CD8-positive, alpha-beta memory T cell (primary cell): ENCODE results near the gene SPIN1. TPM values are rescaled to one million over a fixed set of nuclear protein-coding genes. Genes with fewer than 3 reads are reported as not detected.

Experiments used
- CTCF ChIA-PET: fragments of 350-600 bp; sonication (Branson Sonifier 250); formaldehyde crosslinking; loops from one replicate; lab custom pipeline; 2021; ENCODE audit warnings: antibody characterized with exemption; lab: Charles Lee
- POLR2A ChIA-PET: fragments of 350-600 bp; sonication (Branson Sonifier 250); formaldehyde crosslinking; loops from one replicate; lab custom pipeline; 2021; ENCODE audit warnings: antibody characterized with exemption; lab: Charles Lee
- DNase-seq, 5 donors: peaks; one replicate each; pipeline versions ENCODE4 v3.0.0 to v3.0.0-alpha.2; 2020 to 2022; ENCODE audit warnings: mixed read lengths in 1 of 5
- H3K27ac ChIP-seq: one replicate; pipeline ENCODE4 v1.7.0; 2013; ENCODE audit warnings: low read depth, mild to moderate bottlenecking, low read length, moderate library complexity
- H3K27me3 ChIP-seq: 2 replicates; pipeline ENCODE4 v1.7.0; 2013; ENCODE audit warnings: low read length, mild to moderate bottlenecking; ENCODE audit not compliant: insufficient read depth, poor library complexity, severe bottlenecking
- H3K36me3 ChIP-seq: 2 replicates; pipeline ENCODE4 v1.7.0; 2013; ENCODE audit warnings: mild to moderate bottlenecking, low read length, moderate library complexity; ENCODE audit not compliant: insufficient read depth
- H3K4me1 ChIP-seq: 2 replicates; pipeline ENCODE4 v1.7.0; 2013; ENCODE audit warnings: mild to moderate bottlenecking, low read length, moderate library complexity; ENCODE audit not compliant: insufficient read depth
- H3K4me3 ChIP-seq: 2 replicates; pipeline ENCODE4 v1.7.0; 2013; ENCODE audit warnings: mild to moderate bottlenecking, low read length
- H3K9me3 ChIP-seq: 2 replicates; pipeline ENCODE4 v1.7.0; 2013; ENCODE audit warnings: mild to moderate bottlenecking, low read length
- H3K27ac Mint-ChIP-seq, 8 donors: one replicate each; pipeline ENCODE4 v1.8.0; 2020 to 2021; ENCODE audit warnings: mixed read lengths in 8 of 8, mild to moderate bottlenecking in 6 of 8, inconsistent platforms in 3 of 8, moderate library complexity in 3 of 8
- H3K27me3 Mint-ChIP-seq, 2 donors: one replicate each; pipeline ENCODE4 v1.8.0; 2020 to 2021; ENCODE audit warnings: mixed read lengths in 2 of 2, mild to moderate bottlenecking in 1 of 2, moderate library complexity in 1 of 2
- H3K36me3 Mint-ChIP-seq, 3 donors: one replicate each; pipeline ENCODE4 v1.8.0; 2020 to 2021; ENCODE audit warnings: mixed read lengths in 3 of 3, inconsistent platforms in 1 of 3, mild to moderate bottlenecking in 1 of 3
- H3K4me1 Mint-ChIP-seq, 3 donors: one replicate each; pipeline ENCODE4 v1.8.0; 2020 to 2021; ENCODE audit warnings: mixed read lengths in 3 of 3, inconsistent platforms in 1 of 3, mild to moderate bottlenecking in 1 of 3
- H3K4me3 Mint-ChIP-seq, 7 donors: one replicate each; pipeline ENCODE4 v1.8.0; 2020 to 2021; ENCODE audit warnings: mixed read lengths in 7 of 7, mild to moderate bottlenecking in 6 of 7, moderate library complexity in 4 of 7, inconsistent platforms in 2 of 7
- H3K9me3 Mint-ChIP-seq, 5 donors: one replicate each; pipeline ENCODE4 v1.8.0; 2020 to 2022; ENCODE audit warnings: mixed read lengths in 5 of 5, mild to moderate bottlenecking in 3 of 5, moderate library complexity in 2 of 5, inconsistent platforms in 1 of 5
- polyA plus RNA-seq: library from polyadenylated mRNA; unstranded; fragments of 300-500 nt; fragmentation: Illumina TruSeq; gene quantifications from one replicate; pipeline ENCODE4 v1.2.3, GENCODE V29; 2021
- total RNA-seq, 2 experiments: library from RNA; stranded (reverse); gene quantifications; one replicate each; pipeline ENCODE4 v1.2.3, GENCODE V29; 2021

The SPIN1 gene
- total and polyA plus RNA-seq, 3 experiments from 2014 or later = 21.9 to 24.1 (median 22.9) TPM

GRCh38 chr9:88399966-88400365, 11.7 kb downstream of the SPIN1 start:
- Mint-ChIP-seq H3K36me3 (peaks cover 3 to 18% (median 6%) of the 10 kb centered on the region in 3 donors), H3K4me3 (no peak overlapping the region), H3K4me1 (peaks cover 21 to 46% (median 32%) of the 10 kb centered on the region in 3 donors), H3K27me3 (peaks cover 0 to 2% of the 10 kb centered on the region in 2 donors), H3K27ac (peak overlapping the region in 1 of 8 donors; percentile 14), H3K9me3 (no peaks in the 10 kb centered on the region)
- POLR2A ChIA-PET = no interaction called here
- H3K27me3 ChIP-seq = no peaks in the 10 kb centered on the region
- no peak overlapping the region for H3K27ac ChIP-seq
- H3K4me1 ChIP-seq = no peaks in the 10 kb centered on the region
- CTCF ChIA-PET = no interaction called here
- H3K9me3 ChIP-seq = no peaks in the 10 kb centered on the region
- no peak overlapping the region for H3K4me3 ChIP-seq
- no peak for DNase-seq
- no peaks in the 10 kb centered on the region for H3K36me3 ChIP-seq

- H3K27me3 Mint-ChIP-seq = peaks cover 0 to 2% of the 10 kb centered on the region in 2 donors
- Histone ChIP-seq H3K36me3 (no peaks in the 10 kb centered on the region), H3K27me3 (no peaks in the 10 kb centered on the region), H3K4me1 (no peaks in the 10 kb centered on the region), H3K9me3 (no peaks in the 10 kb centered on the region), H3K27ac (no peak overlapping the region), H3K4me3 (no peak overlapping the region)
- ChIA-PET POLR2A (no interaction called here), CTCF (interaction anchor here (1.2 kb wide), 1 partner anchor 14 kb away, joined by 3 read pairs; no protein-coding TSS in a partner anchor)
- H3K4me1 Mint-ChIP-seq = peaks cover 22 to 51% (median 34%) of the 10 kb centered on the region in 3 donors
- DNase-seq = no peak
- H3K9me3 Mint-ChIP-seq = no peaks in the 10 kb centered on the region
- no peak overlapping the region for H3K27ac Mint-ChIP-seq
- H3K36me3 Mint-ChIP-seq = peaks cover 3 to 17% (median 6%) of the 10 kb centered on the region in 3 donors
- no peak overlapping the region for H3K4me3 Mint-ChIP-seq
These were observed 15.1 kb downstream of the SPIN1 start for GRCh38 chr9:88403340-88403739.

GRCh38 chr9:88406051-88406450, 17.8 kb downstream of the SPIN1 start:
- ChIA-PET CTCF (no interaction called here), POLR2A (no interaction called here)
- no peaks in the 10 kb centered on the region for H3K4me1 ChIP-seq
- Mint-ChIP-seq H3K4me3 (no peak overlapping the region), H3K9me3 (peaks cover 0 to 2% (median 0%) of the 10 kb centered on the region in 5 donors), H3K27me3 (no peaks in the 10 kb centered on the region), H3K27ac (no peak overlapping the region), H3K4me1 (peaks cover 27 to 51% (median 37%) of the 10 kb centered on the region in 3 donors), H3K36me3 (peaks cover 2 to 8% (median 8%) of the 10 kb centered on the region in 3 donors)
- H3K27me3 ChIP-seq = no peaks in the 10 kb centered on the region
- H3K4me3 ChIP-seq = no peak overlapping the region
- H3K36me3 ChIP-seq = no peaks in the 10 kb centered on the region
- no peaks in the 10 kb centered on the region for H3K9me3 ChIP-seq
- no peak overlapping the region for H3K27ac ChIP-seq
- no peak for DNase-seq

- peaks cover 13 to 26% (median 19%) of the 10 kb centered on the region in 3 donors for H3K4me1 Mint-ChIP-seq
- H3K4me3 Mint-ChIP-seq = no peak overlapping the region
- no peak for DNase-seq
- ChIA-PET CTCF (no interaction called here), POLR2A (no interaction called here)
- H3K27ac ChIP-seq = no peak overlapping the region
- no peak overlapping the region for H3K4me3 ChIP-seq
- H3K9me3 ChIP-seq = peaks cover 8% of the 10 kb centered on the region
- peaks cover 10 to 30% (median 17%) of the 10 kb centered on the region in 5 donors for H3K9me3 Mint-ChIP-seq
- no peaks in the 10 kb centered on the region for H3K27me3 ChIP-seq
- peaks cover 8 to 44% (median 37%) of the 10 kb centered on the region in 3 donors for H3K36me3 Mint-ChIP-seq
- no peaks in the 10 kb centered on the region for H3K27me3 Mint-ChIP-seq
- H3K27ac Mint-ChIP-seq = no peak overlapping the region
- H3K36me3 ChIP-seq = no peaks in the 10 kb centered on the region
- H3K4me1 ChIP-seq = no peaks in the 10 kb centered on the region
These were observed 23.2 kb downstream of the SPIN1 start for GRCh38 chr9:88411471-88411870.

- ChIA-PET POLR2A (no interaction called here), CTCF (no interaction called here)
- Histone ChIP-seq H3K4me3 (no peak overlapping the region), H3K4me1 (no peaks in the 10 kb centered on the region), H3K27ac (no peak overlapping the region), H3K36me3 (peaks cover 5% of the 10 kb centered on the region), H3K27me3 (no peaks in the 10 kb centered on the region), H3K9me3 (peaks cover 12% of the 10 kb centered on the region)
- Mint-ChIP-seq H3K9me3 (peaks cover 24 to 51% (median 30%) of the 10 kb centered on the region in 5 donors), H3K4me3 (peak overlapping the region in 1 of 7 donors; percentile 8), H3K27me3 (no peaks in the 10 kb centered on the region), H3K4me1 (peaks cover 11 to 43% (median 25%) of the 10 kb centered on the region in 3 donors), H3K27ac (no peak overlapping the region), H3K36me3 (peaks cover 26 to 70% (median 61%) of the 10 kb centered on the region in 3 donors)
- no peak for DNase-seq
These were observed 26.1 kb downstream of the SPIN1 start for GRCh38 chr9:88414298-88414697.

- Mint-ChIP-seq H3K9me3 (peaks cover 34 to 70% (median 47%) of the 10 kb centered on the region in 5 donors), H3K4me1 (peaks cover 4 to 32% (median 14%) of the 10 kb centered on the region in 3 donors), H3K4me3 (peak overlapping the region in 1 of 7 donors; percentile 37), H3K36me3 (peaks cover 35 to 80% (median 71%) of the 10 kb centered on the region in 3 donors), H3K27ac (no peak overlapping the region), H3K27me3 (no peaks in the 10 kb centered on the region)
- no peak for DNase-seq
- ChIA-PET POLR2A (no interaction called here), CTCF (no interaction called here)
- Histone ChIP-seq H3K9me3 (peaks cover 12% of the 10 kb centered on the region), H3K4me3 (no peak overlapping the region), H3K27ac (no peak overlapping the region), H3K36me3 (peaks cover 5% of the 10 kb centered on the region), H3K4me1 (no peaks in the 10 kb centered on the region), H3K27me3 (no peaks in the 10 kb centered on the region)
These were observed 29.8 kb downstream of the SPIN1 start for GRCh38 chr9:88418025-88418424.

- Histone ChIP-seq H3K27ac (no peak overlapping the region), H3K4me1 (no peaks in the 10 kb centered on the region), H3K36me3 (peaks cover 5% of the 10 kb centered on the region), H3K9me3 (peaks cover 11% of the 10 kb centered on the region), H3K4me3 (no peak overlapping the region), H3K27me3 (no peaks in the 10 kb centered on the region)
- DNase-seq = no peak
- ChIA-PET POLR2A (no interaction called here), CTCF (no interaction called here)
- peak overlapping the region in 2 of 8 donors; percentile 56 to 86 for H3K27ac Mint-ChIP-seq
- peaks cover 28 to 62% (median 45%) of the 10 kb centered on the region in 5 donors for H3K9me3 Mint-ChIP-seq
- no peaks in the 10 kb centered on the region for H3K27me3 Mint-ChIP-seq
- H3K36me3 Mint-ChIP-seq = peaks cover 35 to 79% (median 69%) of the 10 kb centered on the region in 3 donors
- no peak overlapping the region for H3K4me3 Mint-ChIP-seq
- H3K4me1 Mint-ChIP-seq = peaks cover 5 to 34% (median 14%) of the 10 kb centered on the region in 3 donors
These were observed 30.7 kb downstream of the SPIN1 start for GRCh38 chr9:88418715-88419540.

GRCh38 chr9:88420227-88420626, 32.0 kb downstream of the SPIN1 start:
- H3K9me3 Mint-ChIP-seq = peaks cover 21 to 52% (median 39%) of the 10 kb centered on the region in 5 donors
- H3K27me3 Mint-ChIP-seq = no peaks in the 10 kb centered on the region
- no peak overlapping the region for H3K27ac Mint-ChIP-seq
- Histone ChIP-seq H3K4me1 (no peaks in the 10 kb centered on the region), H3K4me3 (no peak overlapping the region), H3K27ac (no peak overlapping the region), H3K9me3 (peaks cover 4% of the 10 kb centered on the region), H3K27me3 (no peaks in the 10 kb centered on the region), H3K36me3 (peaks cover 5% of the 10 kb centered on the region)
- no peak for DNase-seq
- ChIA-PET CTCF (no interaction called here), POLR2A (no interaction called here)
- no peak overlapping the region for H3K4me3 Mint-ChIP-seq
- peaks cover 32 to 69% (median 60%) of the 10 kb centered on the region in 3 donors for H3K36me3 Mint-ChIP-seq
- peaks cover 5 to 30% (median 14%) of the 10 kb centered on the region in 3 donors for H3K4me1 Mint-ChIP-seq
